Epithelial cell of proximal tubule (primary cell): ENCODE measurements around the gene ATXN7L3. TPM values are rescaled to one million over a fixed set of nuclear protein-coding genes. Genes with fewer than 3 reads are reported as not detected.
"Not testable (repeated sequence)": the region's sequence is repeated elsewhere in the genome, so short reads cannot be mapped to it uniquely, and the experiment has no call there.

Experiments
- DNase-seq: peaks from one replicate; pipeline ENCODE4 v3.0.0-alpha.2; 2011; ENCODE audit warnings: low read depth
- H3K4me3 ChIP-seq: 2 replicates; pipeline ENCODE4 v1.5.1; 2011; ENCODE audit warnings: low read depth, mild to moderate bottlenecking, low read length
- CTCF ChIP-seq: conservative IDR thresholded peaks from 2 replicates; pipeline ENCODE4 v1.5.1; 2012; ENCODE audit warnings: low read depth, mild to moderate bottlenecking, low read length
- total RNA-seq: library from RNA; depleted of rRNA; stranded (reverse); fragments of >200 nt; gene quantifications from 2 replicates; pipeline ENCODE4 v1.2.3, GENCODE V29; 2015

ATXN7L3 gene
- total RNA-seq, 1 donor from 2014 or later: 40.2 TPM

- TF ChIP-seq CTCF: no peak
- no peak overlapping the region for H3K4me3 ChIP-seq
- DNase-seq: no peak
These were observed 46.8 kb downstream of the ATXN7L3 start for GRCh38 chr17:44152875-44153274.

- no peak for DNase-seq
- no peak overlapping the region for H3K4me3 ChIP-seq
- TF ChIP-seq CTCF: no peak
These were observed 49.8 kb downstream of the ATXN7L3 start for GRCh38 chr17:44149750-44150329.

- DNase-seq, H3K4me3 ChIP-seq: not testable (repeated sequence)
These were observed 50.6 kb downstream of the ATXN7L3 start for GRCh38 chr17:44149066-44149465.

GRCh38 chr17:44147812-44148211 lies 51.9 kb downstream of the ATXN7L3 start:
- no peak for DNase-seq

GRCh38 chr17:44146375-44147346 lies 53.0 kb downstream of the ATXN7L3 start:
- no peak for TF ChIP-seq CTCF
- no peak for DNase-seq
- no peak overlapping the region for H3K4me3 ChIP-seq

More at GRCh38 chr17:44147812-44148211, 51.9 kb downstream of the ATXN7L3 start:
- H3K4me3 ChIP-seq: no peak overlapping the region
- TF ChIP-seq CTCF: no peak

- DNase-seq: no peak
These were observed 54.5 kb downstream of the ATXN7L3 start for GRCh38 chr17:44144966-44145739.

GRCh38 chr17:44143921-44144320 lies 55.8 kb downstream of the ATXN7L3 start:
- not testable (repeated sequence) for H3K4me3 ChIP-seq
- DNase-seq: peak; percentile 27

More at GRCh38 chr17:44144966-44145739, 54.5 kb downstream of the ATXN7L3 start:
- H3K4me3 ChIP-seq: no peak overlapping the region
- TF ChIP-seq CTCF: no peak

Other genes with a start within 250 kb of the ATXN7L3 start
- not detected in 2 replicates for gene PYY, start 245.9 kb downstream of the ATXN7L3 start, total RNA-seq
- 14.1 and 21.0 TPM in 2 replicates for gene NAGS, start 195.3 kb downstream of the ATXN7L3 start, total RNA-seq
- gene TMEM101, start 184.9 kb downstream of the ATXN7L3 start, total RNA-seq: 38.2 and 42.9 TPM in 2 replicates
- 58.5 and 75.8 TPM in 2 replicates for gene LSM12, start 133.2 kb downstream of the ATXN7L3 start, total RNA-seq
- gene G6PC3, start 129.1 kb downstream of the ATXN7L3 start, total RNA-seq: 42.4 and 56.7 TPM in 2 replicates
- 7.3 and 13.5 TPM in 2 replicates for gene HDAC5, start 76.2 kb downstream of the ATXN7L3 start, total RNA-seq
- 12.0 and 12.9 TPM in 2 replicates for gene HROB, start 58.0 kb downstream of the ATXN7L3 start, total RNA-seq
- gene ASB16, start 29.2 kb downstream of the ATXN7L3 start, total RNA-seq: not detected in 2 replicates
- gene TMUB2, start 12.9 kb downstream of the ATXN7L3 start, total RNA-seq: 19.1 and 26.3 TPM in 2 replicates
- gene UBTF, start 19.8 kb upstream of the ATXN7L3 start, total RNA-seq: 37.5 and 57.4 TPM in 2 replicates
- gene SLC4A1, start 68.3 kb upstream of the ATXN7L3 start, total RNA-seq: not detected in 2 replicates
- 0.07 and 2.2 TPM in 2 replicates for gene RUNDC3A, start 108.7 kb upstream of the ATXN7L3 start, total RNA-seq
- 161 and 197 TPM in 2 replicates for gene SLC25A39, start 124.9 kb upstream of the ATXN7L3 start, total RNA-seq
- 195 and 567 TPM in 2 replicates for gene GRN, start 145.4 kb upstream of the ATXN7L3 start, total RNA-seq
- gene FAM171A2, start 164.0 kb upstream of the ATXN7L3 start, total RNA-seq: 8.0 and 15.0 TPM in 2 replicates
- 0.14 and 0.81 TPM in 2 replicates for gene ITGA2B, start 189.8 kb upstream of the ATXN7L3 start, total RNA-seq